K562 treated with DMSO at 1 percent for 12 hours (cell line): ENCODE measurements around the gene ARID3B. TPM values are rescaled to one million over a fixed set of nuclear protein-coding genes. Genes with fewer than 3 reads are reported as not detected.

ENCODE experiments used
- total RNA-seq: library from RNA; unstranded; fragments of 300-600 nt; gene quantifications from 2 replicates; pipeline ENCODE4 v1.2.3, GENCODE V29; 2022; ENCODE audit not compliant: insufficient read depth

Gene ARID3B, protein sequence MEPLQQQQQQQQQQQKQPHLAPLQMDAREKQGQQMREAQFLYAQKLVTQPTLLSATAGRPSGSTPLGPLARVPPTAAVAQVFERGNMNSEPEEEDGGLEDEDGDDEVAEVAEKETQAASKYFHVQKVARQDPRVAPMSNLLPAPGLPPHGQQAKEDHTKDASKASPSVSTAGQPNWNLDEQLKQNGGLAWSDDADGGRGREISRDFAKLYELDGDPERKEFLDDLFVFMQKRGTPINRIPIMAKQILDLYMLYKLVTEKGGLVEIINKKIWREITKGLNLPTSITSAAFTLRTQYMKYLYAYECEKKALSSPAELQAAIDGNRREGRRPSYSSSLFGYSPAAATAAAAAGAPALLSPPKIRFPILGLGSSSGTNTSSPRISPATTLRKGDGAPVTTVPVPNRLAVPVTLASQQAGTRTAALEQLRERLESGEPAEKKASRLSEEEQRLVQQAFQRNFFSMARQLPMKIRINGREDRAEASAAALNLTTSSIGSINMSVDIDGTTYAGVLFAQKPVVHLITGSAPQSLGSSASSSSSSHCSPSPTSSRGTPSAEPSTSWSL
- 15.8 and 37.8 TPM in 2 replicates for total RNA-seq

DNA sequence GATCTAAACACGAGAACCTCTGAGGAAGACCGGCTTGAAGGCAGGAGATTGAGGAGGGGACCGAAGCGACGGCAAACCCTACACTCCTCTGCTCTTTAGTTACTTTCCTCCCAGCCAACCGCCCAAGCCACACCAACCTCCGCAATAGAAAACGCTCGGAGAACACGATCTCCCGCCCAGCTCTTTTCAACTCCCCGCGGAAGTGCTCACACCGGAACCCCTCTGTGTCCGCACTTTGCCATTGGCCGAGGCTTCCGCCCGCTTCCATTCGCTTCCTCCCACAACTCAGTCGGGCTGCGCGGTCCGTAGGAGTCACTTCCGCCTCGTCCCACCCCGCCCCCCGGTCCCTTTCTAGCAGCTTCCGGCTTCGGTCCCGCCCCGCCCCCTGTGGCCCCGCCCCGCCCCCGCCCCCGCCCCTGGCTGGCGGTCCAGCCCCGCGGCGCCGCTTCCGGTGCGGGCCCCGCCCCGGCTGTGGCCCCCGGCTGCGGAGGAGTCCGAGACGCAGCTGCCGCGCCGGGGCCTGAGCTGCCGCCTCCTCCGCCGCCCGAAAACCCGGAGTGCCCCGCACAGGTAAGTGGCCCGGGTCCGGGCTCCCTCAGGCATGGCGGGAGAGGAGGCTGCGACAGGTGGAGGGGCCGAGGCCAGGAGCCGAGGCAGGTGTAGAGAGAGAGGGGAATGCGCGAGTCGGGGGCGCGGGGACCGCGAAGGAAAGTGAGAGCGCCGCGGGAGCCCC is at the start of gene ARID3B:
Gene ARID3B, plus strand, starts transcription at position 460 of the 733 bp plus-strand sequence. CDS start 2,717 bp downstream, outside the sequence.

DNA sequence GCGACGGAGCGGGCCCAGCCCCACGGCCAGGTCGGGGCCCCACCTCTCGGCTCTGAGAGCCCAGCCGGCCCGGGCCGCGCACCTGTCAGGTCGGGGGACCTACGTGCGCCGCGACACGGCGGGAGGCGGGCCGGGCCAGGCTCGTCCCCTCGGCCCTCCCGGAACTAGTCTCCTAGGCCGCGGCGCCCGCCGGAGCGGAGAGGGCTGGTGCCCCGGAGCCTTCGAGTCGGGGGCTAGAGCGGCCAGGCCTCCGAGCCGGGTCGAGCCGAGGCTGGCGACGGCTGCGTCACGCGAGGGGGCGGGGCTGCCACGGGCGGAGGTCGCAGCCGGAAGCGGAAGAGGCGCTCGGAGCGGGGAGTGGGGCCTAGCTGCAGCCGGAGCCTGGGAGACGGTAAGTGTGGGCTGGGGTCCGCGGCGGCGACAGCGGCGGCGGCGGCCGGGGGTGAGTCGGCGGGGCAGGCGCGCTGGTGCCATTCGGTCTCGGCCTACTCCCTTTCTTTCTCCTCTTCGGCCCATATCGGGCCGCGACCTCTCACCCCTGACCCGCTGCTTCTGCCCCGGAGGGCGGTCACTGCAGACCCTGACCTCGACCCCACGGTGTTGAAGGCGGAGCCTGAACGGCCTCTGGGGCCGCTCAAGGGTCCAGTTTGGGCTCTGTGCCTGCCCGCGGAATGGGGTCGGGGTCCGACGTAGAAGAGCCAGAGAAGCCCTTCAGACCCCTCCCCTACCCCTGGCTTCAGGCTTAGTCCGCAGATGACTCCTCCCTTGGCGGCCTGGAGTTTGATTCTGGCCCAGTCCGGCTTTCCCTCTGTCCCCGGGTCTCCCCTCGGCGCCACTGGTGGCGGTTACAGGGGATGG is 74.7 kb downstream of the ARID3B start, which contains the start of gene CLK3:
Gene CLK3, plus strand, starts transcription at position 329 of the 858 bp plus-strand sequence. CDS start 3,361 bp downstream, outside the sequence.

Other genes starting within 250 kb of the ARID3B start
- not detected in 2 replicates for gene CYP11A1, start 173.6 kb upstream of the ARID3B start, total RNA-seq
- gene SEMA7A, start 107.3 kb upstream of the ARID3B start, total RNA-seq, result 22.5 and 46.3 TPM in 2 replicates
- 62.8 and 80.2 TPM in 2 replicates for gene UBL7, start 80.1 kb upstream of the ARID3B start, total RNA-seq
- 48.1 and 97.3 TPM in 2 replicates for gene CLK3, start 74.6 kb downstream of the ARID3B start, total RNA-seq
- 30.0 and 49.7 TPM in 2 replicates for gene EDC3, start 154.8 kb downstream of the ARID3B start, total RNA-seq
- not detected in 2 replicates for gene CYP1A1, start 184.3 kb downstream of the ARID3B start, total RNA-seq
- gene CYP1A2, start 207.6 kb downstream of the ARID3B start, total RNA-seq, result not detected in 2 replicates
- gene CSK, start 240.9 kb downstream of the ARID3B start, total RNA-seq, result 51.2 and 67.2 TPM in 2 replicates